HepG2 (cell line): ENCODE results near the gene SPRN. TPM values are rescaled to one million over a fixed set of nuclear protein-coding genes. Genes with fewer than 3 reads are reported as not detected.

Source experiments
- ATAC-seq: fragments of 200-7000 bp; cut with Tn5 transposase; 3 replicates; pipeline ENCODE4 v1.9.1; 2020; ENCODE audit warnings: mild to moderate bottlenecking, moderate library complexity
- BruUV-seq: library from RNA; stranded (reverse); fragments of 400-500 nt; replicated peaks from 2 replicates; lab custom pipeline; 2021; lab: Mats Ljungman, UMichigan
- CTCF ChIA-PET: fragments of 300-600 bp; formaldehyde crosslinking; extraction: SDS; loops from one replicate; lab custom pipeline; 2021; ENCODE audit warnings: low total read pairs, inconsistent platforms, low intra/inter-chr PET ratio; lab: Yijun Ruan, JAX
- POLR2A ChIA-PET: fragments of 350-600 bp; sonication (Branson Sonifier 250); formaldehyde crosslinking; loops from one replicate; lab custom pipeline; 2020; ENCODE audit warnings: antibody characterized with exemption, inconsistent platforms; lab: Yijun Ruan, JAX
- DNase-seq: peaks from one replicate; pipeline ENCODE4 v3.0.0-alpha.2; 2015; ENCODE audit warnings: low spot score
- FAIRE-seq: peaks from 3 replicates; lab custom pipeline; 2011; peaks lifted over from hg19 to GRCh38; lab: Jason Lieb, UNC
- H2AFZ ChIP-seq: one replicate; pipeline ENCODE4 v1.6.1; 2011; ENCODE audit warnings: low read length, inconsistent platforms
- H3K27ac ChIP-seq: fragments of 300-600 bp; 3 replicates; pipeline ENCODE4 v1.8.0; 2011; ENCODE audit warnings: mixed run types, mild to moderate bottlenecking, mixed read lengths, low read length, inconsistent platforms; ENCODE audit not compliant: insufficient read depth; ENCODE audit errors: extremely low read length
- H3K27me3 ChIP-seq, 2 experiments: fragments of 200-600 bp in 1 of 2; 2 replicates in 1 of 2; 3 replicates in 1 of 2; pipeline versions ENCODE4 v1.6.0 to v1.8.0; 2011; ENCODE audit warnings: low read length in 2 of 2, mild to moderate bottlenecking in 2 of 2, moderate library complexity in 2 of 2, inconsistent platforms in 1 of 2; ENCODE audit not compliant: insufficient read depth in 2 of 2, control insufficient read depth in 1 of 2
- H3K36me3 ChIP-seq, 2 experiments: fragments of 200-600 bp in 1 of 2; replicated peaks in 1 of 2; 2 replicates in 1 of 2; 3 replicates in 1 of 2; pipeline versions ENCODE4 v1.5.1 to v1.8.0; 2011; ENCODE audit warnings: low read length in 2 of 2, inconsistent platforms in 1 of 2; ENCODE audit not compliant: insufficient read depth in 2 of 2, control insufficient read depth in 1 of 2
- H3K4me1 ChIP-seq: 2 replicates; pipeline ENCODE4 v1.5.1; 2012; ENCODE audit warnings: low read length, inconsistent platforms; ENCODE audit not compliant: insufficient read depth
- H3K4me2 ChIP-seq: 2 replicates; pipeline ENCODE4 v1.6.0; 2011; ENCODE audit warnings: low read depth, low read length, inconsistent platforms
- H3K4me3 ChIP-seq, 3 experiments: fragments of 200-600 bp in 1 of 3; sonication (generic), shearing (Covaris generic) in 1 of 3; replicated peaks in 1 of 3; 2 replicates each; pipeline ENCODE4 v1.5.1; 2011 to 2016; ENCODE audit warnings: low read length in 3 of 3, inconsistent platforms in 2 of 3, low read depth in 2 of 3, mild to moderate bottlenecking in 2 of 3, control low read depth in 1 of 3, mixed read lengths in 1 of 3; ENCODE audit not compliant: insufficient read depth in 1 of 3
- H3K79me2 ChIP-seq: one replicate; pipeline ENCODE4 v1.6.1; 2011; ENCODE audit warnings: low read length, inconsistent platforms; ENCODE audit not compliant: insufficient read depth
- H3K9ac ChIP-seq: 2 replicates; pipeline ENCODE4 v1.6.0; 2011; ENCODE audit warnings: mild to moderate bottlenecking, low read depth, low read length, inconsistent platforms; ENCODE audit not compliant: insufficient read depth
- H3K9me3 ChIP-seq: 2 replicates; pipeline ENCODE4 v1.5.1; 2012; ENCODE audit warnings: mild to moderate bottlenecking, low read length
- H4K20me1 ChIP-seq: 2 replicates; pipeline ENCODE4 v1.6.0; 2011; ENCODE audit warnings: inconsistent platforms, mild to moderate bottlenecking, low read length, moderate library complexity; ENCODE audit not compliant: insufficient read depth
- SMAD9 ChIP-seq: sonication (generic); formaldehyde crosslinking; IDR thresholded peaks from 2 replicates; pipeline ENCODE4 v1.5.1; 2020; ENCODE audit warnings: mild to moderate bottlenecking, missing genetic modification reagents
- WGBS: methylation state at CpG from one replicate; pipeline ENCODE4 v1.1.6; 2017; ENCODE audit warnings: low lambda C conversion rate; 5-methylcytosine and 5-hydroxymethylcytosine counted together
- in situ Hi-C: cut with HindIII; loops from 2 replicates; pipeline ENCODE4 v1.10.0; 2017; ENCODE audit warnings: low pct_unique_long_range_greater_than_20kb; ENCODE audit not compliant: extremely low pct_ligation_motif_present
- intact Hi-C: fragments of 100-400 bp; cut with micrococcal nuclease; formaldehyde crosslinking; loops from one replicate; pipeline ENCODE4 v1.10.0; 2022; ENCODE audit not compliant: unreplicated experiment
- polyA plus RNA-seq, 8 experiments: library from polyadenylated mRNA; depleted of rRNA in 3 of 8; stranded (reverse) in 7 of 8; unstranded in 1 of 8; fragments of >200 nt; fragmentation: Illumina TruSeq in 4 of 8; extraction: Trizol in 4 of 8; gene quantifications; 2 replicates each; pipeline versions ENCODE4 v1.2.1 to v1.2.3, GENCODE V29; 2011 to 2016; ENCODE audit warnings: low read depth in 4 of 8, missing spikeins in 1 of 8, mixed read lengths in 1 of 8; ENCODE audit not compliant: insufficient read depth in 1 of 8
- total RNA-seq, 5 experiments: library from RNA; depleted of rRNA; stranded (reverse); fragments of >200 nt; fragmentation: Illumina TruSeq; extraction: Trizol; gene quantifications; 2 replicates each; pipeline ENCODE4 v1.2.3, GENCODE V29; 2016; ENCODE audit warnings: low read depth in 1 of 5
- TF ChIP-seq, protein P1 (sequence below), 2 experiments: sonication (generic) in 1 of 2; formaldehyde crosslinking in 1 of 2; IDR thresholded peaks; 2 replicates each; pipeline versions ENCODE4 v1.4.0 to v1.6.1; 2016 to 2020; ENCODE audit warnings: borderline replicate concordance in 1 of 2, low read depth in 1 of 2, mild to moderate bottlenecking in 1 of 2, missing genetic modification reagents in 1 of 2

SPRN gene
- total and polyA plus RNA-seq, 2 of the 13 experiments (the other 11 are each of a cell fraction or from before 2014, with no cell fraction given): not detected

DNA sequence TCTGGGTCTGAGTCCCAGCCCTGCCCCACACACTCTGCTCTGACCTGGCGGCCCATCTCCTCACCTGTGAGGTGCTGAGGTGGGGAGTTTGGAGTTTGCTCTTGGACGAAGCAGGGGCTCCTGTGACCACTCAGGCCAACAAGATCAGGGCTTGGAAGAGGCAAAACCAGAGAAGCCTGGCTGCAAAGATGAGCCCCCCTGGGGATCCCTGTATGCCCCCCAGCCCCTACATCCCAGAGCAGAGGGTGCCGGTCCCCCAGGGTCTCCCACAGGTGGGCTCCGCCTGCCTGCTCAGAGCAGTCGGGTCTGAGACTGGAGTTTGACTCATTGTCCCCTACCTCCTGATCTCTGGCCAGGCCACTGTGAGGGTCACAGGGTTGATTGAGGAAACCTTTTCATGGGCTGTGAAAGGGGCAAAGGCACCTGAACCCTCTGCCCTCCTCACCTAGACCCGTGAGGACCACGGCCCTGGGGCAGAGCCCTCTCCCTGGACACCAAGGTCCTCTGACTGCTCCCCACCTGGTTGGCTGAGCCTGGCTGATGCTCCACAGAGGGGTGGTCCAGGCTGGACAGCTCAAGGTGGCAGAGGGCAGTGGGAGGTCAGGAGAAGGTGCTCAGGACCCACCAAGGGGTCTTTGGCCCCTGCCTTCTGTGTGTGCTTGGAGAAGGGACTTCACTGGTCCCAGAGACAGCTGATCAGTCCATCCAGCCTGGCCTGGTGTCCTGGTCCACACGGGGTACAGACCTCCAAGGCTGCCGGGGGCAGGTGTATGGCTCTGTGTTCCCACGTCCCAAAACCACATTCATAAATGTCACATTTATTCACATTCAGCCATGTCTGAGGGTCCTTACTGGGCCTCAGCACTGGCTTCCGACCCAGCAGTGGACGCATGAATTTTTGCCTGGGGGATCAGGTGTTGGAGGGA is 20.2 kb upstream of the SPRN start:
- DNase-seq: no peak

More for the DNA sequence above, 20.2 kb upstream of the SPRN start:
- Histone ChIP-seq H3K4me1 (no peaks in the 10 kb centered on the region), H3K9me3 (peaks cover 27% of the 10 kb centered on the region), H3K27me3 (no peaks in the 10 kb centered on the region), H3K27ac (no peak overlapping the region), H4K20me1 (no peaks in the 10 kb centered on the region), H3K9ac (no peak overlapping the region), H3K79me2 (no peaks in the 10 kb centered on the region), H3K4me2 (no peak overlapping the region), H2AFZ (no peak overlapping the region), H3K4me3 (no peak overlapping the region), H3K36me3 (no peaks in the 10 kb centered on the region)
- POLR2A ChIA-PET: no interaction called here
- ATAC-seq (no peak), FAIRE-seq (no peak)
- no peak for TF ChIP-seq SMAD9 (CRISPR knock-in tag)
- TF ChIP-seq, protein P1, sequence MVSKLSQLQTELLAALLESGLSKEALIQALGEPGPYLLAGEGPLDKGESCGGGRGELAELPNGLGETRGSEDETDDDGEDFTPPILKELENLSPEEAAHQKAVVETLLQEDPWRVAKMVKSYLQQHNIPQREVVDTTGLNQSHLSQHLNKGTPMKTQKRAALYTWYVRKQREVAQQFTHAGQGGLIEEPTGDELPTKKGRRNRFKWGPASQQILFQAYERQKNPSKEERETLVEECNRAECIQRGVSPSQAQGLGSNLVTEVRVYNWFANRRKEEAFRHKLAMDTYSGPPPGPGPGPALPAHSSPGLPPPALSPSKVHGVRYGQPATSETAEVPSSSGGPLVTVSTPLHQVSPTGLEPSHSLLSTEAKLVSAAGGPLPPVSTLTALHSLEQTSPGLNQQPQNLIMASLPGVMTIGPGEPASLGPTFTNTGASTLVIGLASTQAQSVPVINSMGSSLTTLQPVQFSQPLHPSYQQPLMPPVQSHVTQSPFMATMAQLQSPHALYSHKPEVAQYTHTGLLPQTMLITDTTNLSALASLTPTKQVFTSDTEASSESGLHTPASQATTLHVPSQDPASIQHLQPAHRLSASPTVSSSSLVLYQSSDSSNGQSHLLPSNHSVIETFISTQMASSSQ (IDR thresholded peaks at IDR 0.05; ENCODE audit: low read depth): no peak
- TF ChIP-seq, protein P1 (CRISPR knock-in tag; IDR thresholded peaks at IDR 0.05; ENCODE audit: borderline replicate concordance): no peak
- 47% methylated on average over 5 of the region's 12 CpGs for WGBS
- in situ Hi-C loops (no loop called here), intact Hi-C loops (no loop called here)
- no TSS peak for BruUV-seq
- CTCF ChIA-PET: no interaction called here
